Prostate gland (tissue), 2 donors: ENCODE data around the gene EPHB6.

Experiments used
- CTCF ChIP-seq, 4 experiments: fragments of 200-600 bp in 2 of 4; fragments of 450-650 bp in 2 of 4; sonication (generic) in 2 of 4; IDR thresholded peaks; 1 replicate in 3 of 4; 2 replicates in 1 of 4; pipeline ENCODE4 v1.5.1; 2016 to 2019; ENCODE audit warnings: antibody characterized with exemption in 4 of 4, mild to moderate bottlenecking in 2 of 4, moderate library complexity in 2 of 4
- POLR2A ChIP-seq: fragments of 450-650 bp; IDR thresholded peaks from one replicate; pipeline ENCODE4 v1.6.1; 2016; ENCODE audit warnings: antibody characterized with exemption, mild to moderate bottlenecking
- POLR2AphosphoS5 ChIP-seq: sonication (generic); formaldehyde crosslinking; IDR thresholded peaks from one replicate; pipeline ENCODE4 v1.6.1; 2017; ENCODE audit warnings: antibody characterized with exemption

DNA sequence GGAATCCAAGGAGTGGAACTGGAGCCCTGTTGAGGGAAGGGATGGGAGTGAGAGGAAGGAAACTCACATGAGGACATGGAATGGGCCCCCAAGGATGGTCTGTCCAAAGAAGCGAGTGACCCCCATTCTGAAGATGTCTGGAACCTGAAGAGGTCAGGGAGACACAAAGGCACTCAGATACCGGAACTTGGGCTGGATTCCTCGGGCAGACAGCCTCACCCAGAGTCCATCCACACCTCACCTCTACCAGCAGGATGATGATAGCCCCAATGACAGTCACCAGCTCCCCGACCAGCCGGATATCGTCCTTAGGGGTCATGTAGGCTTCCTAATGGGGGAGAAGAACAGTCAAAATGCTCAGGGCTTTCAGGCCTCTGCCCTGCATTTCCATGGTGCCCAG is 20.0 kb downstream of the EPHB6 start:
- TF ChIP-seq CTCF (IDR thresholded peaks at IDR 0.05): no peak
- TF ChIP-seq POLR2A: no peak
- TF ChIP-seq POLR2AphosphoS5: no peak
